ENCODE results near the gene LAP3. TPM values are rescaled to one million over a fixed set of nuclear protein-coding genes. Genes with fewer than 3 reads are reported as not detected.
"Not testable (repeated sequence)": the region's sequence is repeated elsewhere in the genome, so short reads cannot be mapped to it uniquely, and the experiment has no call there.

The LAP3 gene
- total RNA-seq, 1 donor = 53.9 TPM

DNA sequence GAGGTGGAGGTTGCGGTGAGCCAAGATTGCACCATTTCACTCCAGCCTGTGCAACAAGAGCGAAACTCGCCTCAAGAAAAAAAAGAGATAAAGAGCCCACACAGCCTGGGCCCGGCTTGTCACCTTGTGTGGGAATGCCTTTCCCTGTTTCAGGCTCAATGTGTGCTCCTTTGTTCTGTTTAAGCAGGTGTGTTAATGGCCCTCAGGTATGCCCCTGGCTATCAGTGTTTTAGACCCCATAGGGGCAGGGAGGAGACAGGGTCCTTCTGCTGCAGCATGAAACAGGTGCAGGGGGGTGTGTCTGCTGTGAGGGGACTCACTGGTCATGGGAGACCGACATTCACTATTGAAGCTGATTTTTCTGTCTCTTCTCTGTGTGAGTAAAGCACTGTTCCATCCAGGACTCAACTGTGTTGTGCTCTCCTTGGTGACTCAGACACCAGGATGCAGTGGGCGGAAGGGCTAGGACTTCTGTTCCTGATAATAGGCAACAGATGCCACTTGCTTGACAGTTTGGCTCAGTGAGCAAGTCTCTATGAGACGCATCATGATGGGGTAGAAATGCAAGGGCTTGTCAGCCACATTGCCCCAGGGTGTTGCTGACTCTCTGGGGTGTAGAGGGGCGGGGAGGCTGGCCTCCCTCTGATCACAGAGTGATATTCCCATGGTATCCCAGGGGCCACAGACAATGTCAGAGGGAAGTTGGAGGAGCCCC, 15.6 kb upstream of the LAP3 start:
- DNase-seq (ENCODE audit: low read depth in 2 of 3, low spot score in 2 of 3) = no peak

DNA sequence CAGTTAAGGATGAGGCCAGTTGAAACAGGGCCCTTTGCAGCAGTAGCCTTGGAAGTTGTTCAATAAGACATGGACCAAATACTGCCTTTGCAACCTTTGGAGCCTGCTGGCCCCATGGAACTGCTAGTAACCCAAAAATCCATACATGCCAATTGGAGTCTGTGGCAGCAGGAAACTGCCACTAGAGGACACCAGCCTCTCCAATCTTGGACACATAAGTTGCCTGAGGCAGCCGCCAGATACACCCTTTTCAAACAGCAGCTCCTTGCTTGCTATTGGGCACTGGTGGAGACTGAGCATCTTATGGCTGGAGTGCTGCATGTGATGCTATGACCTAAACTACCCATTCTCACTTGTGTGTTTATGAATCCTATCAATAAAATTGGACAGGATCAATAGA, 14.8 kb upstream of the LAP3 start:
- DNase-seq (ENCODE audit: low read depth in 2 of 3, low spot score in 2 of 3) = no peak

DNA sequence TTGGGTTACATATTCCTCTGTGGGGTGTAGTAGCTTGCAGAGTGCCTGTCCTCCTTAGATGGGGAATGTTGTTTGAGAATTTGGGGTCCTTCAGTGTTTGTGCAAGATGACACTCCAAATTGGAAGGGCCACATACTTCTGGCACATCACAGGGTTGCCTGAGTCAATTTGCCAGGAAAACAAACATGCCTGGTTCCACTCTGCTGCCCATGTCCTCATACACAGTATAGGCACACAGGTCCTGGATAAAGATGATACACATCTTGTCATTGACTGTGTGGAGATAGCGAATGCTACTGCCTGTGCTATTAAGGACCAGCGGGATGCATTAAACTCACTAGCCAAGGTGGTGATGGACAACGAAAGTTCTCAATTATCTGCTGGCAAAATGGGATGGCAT, 11.2 kb upstream of the LAP3 start:
- no peak for DNase-seq (ENCODE audit: low read depth in 2 of 3, low spot score in 2 of 3)

DNA sequence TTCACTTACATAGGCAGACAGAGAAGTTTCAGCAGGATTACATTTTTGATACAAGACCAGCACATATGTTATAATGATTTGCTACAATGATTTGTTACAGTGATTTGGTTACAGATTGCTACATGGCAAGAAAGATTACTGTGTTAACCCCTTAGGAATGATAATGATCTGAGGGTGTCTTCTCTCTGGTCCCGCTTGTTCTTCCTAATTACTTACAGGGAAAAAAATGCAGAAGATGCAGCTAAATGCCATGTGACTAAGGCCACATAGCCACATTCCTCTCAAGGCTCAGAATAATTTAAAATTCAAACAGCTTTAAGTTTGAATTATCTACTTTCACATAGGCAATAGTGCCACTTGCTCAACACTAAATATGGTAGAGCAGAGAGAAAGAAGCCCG, 9.7 kb upstream of the LAP3 start:
- no peak for DNase-seq (ENCODE audit: low read depth in 2 of 3, low spot score in 2 of 3)

DNA sequence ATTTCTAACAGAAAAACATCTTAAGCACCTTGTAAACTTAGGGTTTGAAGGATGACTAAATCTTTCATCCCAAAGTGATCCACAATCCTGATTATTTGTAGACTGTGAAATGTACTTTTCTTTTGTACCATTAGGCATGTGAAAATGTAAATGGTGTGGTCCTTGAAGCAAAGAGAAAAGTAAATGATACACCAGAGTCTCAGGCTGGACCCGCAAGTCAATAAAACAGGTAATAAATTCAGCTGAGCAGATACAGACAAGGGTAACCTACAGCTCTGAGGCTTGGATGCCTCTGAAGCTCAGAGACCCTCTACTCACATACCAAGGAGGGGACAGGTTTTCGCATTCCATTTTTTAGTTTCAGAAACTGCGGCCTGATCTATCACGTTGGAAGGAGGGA, 2.8 kb upstream of the LAP3 start:
- DNase-seq (ENCODE audit: low read depth in 2 of 3, low spot score in 2 of 3) = no peak

- not testable (repeated sequence) for DNase-seq (ENCODE audit: low read depth in 2 of 3, low spot score in 2 of 3)
Measured at GRCh38 chr4:17575177-17575576, 1.8 kb upstream of the LAP3 start.

DNA sequence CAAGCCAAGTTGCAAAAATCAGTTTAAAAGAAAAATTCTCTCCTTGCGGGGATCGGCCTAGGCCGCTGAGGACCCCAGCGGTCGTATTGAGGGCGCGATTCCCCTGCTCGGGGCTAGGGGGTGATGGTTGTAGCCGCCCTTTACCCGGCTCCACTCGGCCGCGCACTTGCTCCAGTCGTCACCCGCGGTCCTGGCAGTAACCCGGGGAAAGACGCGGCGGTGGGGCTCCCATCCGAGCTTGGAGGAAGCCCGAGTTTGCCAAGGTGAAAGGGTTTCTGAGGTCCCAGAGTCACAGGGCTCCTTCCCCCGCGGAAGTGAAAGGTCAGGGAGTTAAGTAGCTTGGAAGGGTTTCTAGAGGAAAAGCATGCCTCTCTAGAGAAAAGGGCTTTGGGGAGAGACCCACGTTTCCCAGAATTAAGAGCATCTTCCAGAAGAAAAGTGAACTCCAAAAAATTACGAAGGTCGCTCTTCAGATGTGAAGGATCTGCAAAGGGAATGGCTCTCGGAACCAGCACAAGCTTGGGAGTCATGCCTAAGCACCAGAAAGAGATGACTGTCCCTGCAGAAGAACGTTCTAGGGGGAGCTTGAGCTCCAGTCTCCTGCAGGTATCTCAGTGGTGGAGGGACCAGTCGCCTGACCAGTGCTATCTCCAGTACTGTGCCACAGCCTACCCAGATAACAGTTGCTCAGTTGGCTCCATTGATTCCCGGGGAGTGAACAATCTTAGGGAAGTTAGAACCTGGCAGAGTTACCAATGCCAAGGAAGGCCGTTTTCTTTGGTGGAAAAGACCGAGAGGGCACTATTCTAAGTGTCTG, 875 bp downstream of the LAP3 start:
- DNase-seq (ENCODE audit: low read depth in 2 of 3, low spot score in 2 of 3) = no peak

GRCh38 chr4:17578482-17578891, 1.5 kb downstream of the LAP3 start:
- peak in 1 of 3 donors; percentile 49 for DNase-seq (ENCODE audit: low read depth in 2 of 3, low spot score in 2 of 3)

DNA sequence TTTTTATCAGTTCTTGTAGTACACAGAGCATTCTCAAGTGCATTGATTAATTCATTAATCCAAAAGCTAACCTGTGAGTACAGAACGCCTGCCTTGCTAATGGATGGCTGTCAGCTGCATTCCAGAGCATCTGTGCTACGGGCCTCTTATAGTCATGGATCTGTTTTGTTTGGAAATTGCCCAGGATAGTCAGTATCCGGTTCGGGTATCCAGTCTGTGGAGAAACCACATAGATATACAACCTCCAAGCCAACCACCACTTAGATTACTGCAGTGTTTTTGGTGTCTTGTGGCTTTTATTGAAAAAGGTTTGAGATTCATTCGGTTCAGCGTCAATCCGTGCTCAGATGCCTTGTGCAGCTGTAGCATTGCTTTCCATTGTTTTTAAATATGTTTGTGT, 4.0 kb downstream of the LAP3 start:
- no peak for DNase-seq (ENCODE audit: low read depth in 2 of 3, low spot score in 2 of 3)

- DNase-seq (ENCODE audit: low read depth in 2 of 3, low spot score in 2 of 3) = no peak
Measured at GRCh38 chr4:17583276-17583675, 6.3 kb downstream of the LAP3 start.

DNA sequence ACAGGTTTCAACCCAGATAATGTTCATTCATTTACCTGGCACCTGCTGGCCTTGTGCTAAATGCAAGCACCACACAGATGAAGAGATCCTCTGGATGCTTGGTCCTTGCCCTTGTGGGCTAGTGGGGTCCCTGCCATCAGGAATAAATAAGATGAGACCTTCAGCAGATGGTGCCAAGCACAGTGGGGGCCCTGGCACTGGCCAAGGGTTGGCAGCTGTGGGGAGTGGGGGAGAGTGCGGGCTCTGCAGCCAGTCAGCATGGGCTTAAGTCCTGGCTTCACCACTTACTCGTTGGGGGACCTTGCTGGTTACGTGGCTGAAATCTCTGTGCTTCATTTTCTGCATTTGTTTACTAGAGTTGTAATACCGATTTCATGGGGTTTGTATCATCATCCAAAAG, 6.9 kb downstream of the LAP3 start:
- no peak for DNase-seq (ENCODE audit: low read depth in 2 of 3, low spot score in 2 of 3)

DNA sequence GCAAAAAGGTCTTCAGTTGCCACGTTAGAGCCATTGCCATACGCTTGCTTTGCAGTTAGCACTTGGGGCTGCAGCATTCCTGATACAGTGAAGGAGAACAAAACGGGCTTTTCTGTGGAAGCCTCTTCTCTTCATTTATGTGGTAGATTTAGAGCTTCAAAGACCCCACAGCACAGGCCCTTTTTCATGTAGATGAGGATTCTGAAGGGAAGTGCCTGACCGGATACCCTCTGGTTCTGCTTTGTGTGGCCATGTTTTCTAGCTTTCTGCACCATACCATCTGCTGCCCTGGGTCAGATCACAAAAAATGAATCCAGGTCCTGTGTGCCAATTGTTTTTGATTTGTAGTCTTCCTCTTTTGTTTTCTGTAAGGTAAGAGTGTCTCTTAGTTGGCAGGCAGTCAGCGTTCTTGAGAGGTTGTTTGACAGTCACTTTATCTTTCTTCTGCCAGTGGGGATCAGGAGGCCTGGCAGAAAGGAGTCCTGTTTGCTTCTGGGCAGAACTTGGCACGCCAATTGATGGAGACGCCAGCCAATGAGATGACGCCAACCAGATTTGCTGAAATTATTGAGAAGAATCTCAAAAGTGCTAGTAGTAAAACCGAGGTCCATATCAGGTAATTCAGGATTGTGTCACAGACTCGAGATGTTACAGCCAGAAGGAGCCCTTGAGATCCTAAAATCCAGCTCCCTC, 7.7 kb downstream of the LAP3 start:
- DNase-seq (ENCODE audit: low read depth in 2 of 3, low spot score in 2 of 3) = no peak

DNA sequence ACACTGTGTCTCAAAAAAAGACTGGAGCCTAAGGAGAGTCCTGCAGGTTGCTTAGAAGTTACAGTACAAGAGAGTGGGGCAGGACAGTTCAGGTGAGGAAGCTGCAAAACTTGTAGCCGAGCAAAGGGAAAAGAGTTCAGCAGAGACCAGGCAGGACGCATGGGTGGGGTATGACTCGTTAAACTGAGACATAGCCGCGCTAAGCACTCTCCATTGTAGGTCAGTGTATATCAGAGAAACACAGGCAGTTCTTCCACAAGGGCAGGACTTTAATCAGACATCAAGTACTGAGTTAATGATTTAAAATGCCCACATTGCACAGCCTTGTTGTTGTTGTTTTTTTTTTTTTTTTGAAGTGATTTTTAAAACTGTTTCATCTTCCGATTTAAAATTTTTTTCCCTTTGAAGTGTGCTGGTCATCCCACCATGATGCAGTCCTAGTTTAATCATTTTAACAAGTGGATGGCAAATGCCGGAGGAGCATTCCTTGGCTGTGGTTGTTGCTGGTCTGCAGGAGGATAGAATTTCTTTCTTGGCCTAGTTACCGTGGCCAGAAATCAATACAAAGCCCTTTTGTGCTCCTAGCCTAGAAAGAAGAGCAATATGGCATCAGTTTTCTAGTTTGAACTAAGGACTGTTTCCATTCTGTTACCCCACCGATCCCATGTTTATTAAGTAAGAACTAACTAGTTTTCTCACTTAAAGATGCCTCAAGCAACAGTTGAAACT, 10.3 kb downstream of the LAP3 start:
- no peak for DNase-seq (ENCODE audit: low read depth in 2 of 3, low spot score in 2 of 3)

DNA sequence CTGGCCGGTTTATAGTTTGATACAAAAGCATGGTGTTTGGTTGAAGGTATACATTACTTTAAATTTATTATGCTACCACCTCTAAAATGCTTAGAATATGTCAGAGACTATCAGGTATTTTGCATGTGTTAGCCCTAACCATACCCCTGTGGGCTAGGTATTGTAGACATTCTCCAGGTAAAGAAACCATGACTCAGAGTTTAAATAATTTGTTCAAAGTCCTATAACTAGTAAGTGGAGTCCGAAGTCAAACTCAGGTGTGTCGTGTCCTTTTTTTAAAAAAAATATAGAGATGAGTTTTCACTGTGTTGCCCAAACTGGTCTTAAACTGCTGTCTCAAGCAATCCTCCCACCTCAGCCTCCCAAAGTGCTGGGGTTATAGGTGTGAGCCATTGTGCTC, 12.4 kb downstream of the LAP3 start:
- DNase-seq (ENCODE audit: low read depth in 2 of 3, low spot score in 2 of 3) = no peak

- no peak for DNase-seq (ENCODE audit: low read depth in 2 of 3, low spot score in 2 of 3)
Measured at GRCh38 chr4:17595471-17596005, 18.5 kb downstream of the LAP3 start.

GRCh38 chr4:17597517-17597916, 20.5 kb downstream of the LAP3 start:
- DNase-seq (ENCODE audit: low read depth in 2 of 3, low spot score in 2 of 3) = no peak

DNA sequence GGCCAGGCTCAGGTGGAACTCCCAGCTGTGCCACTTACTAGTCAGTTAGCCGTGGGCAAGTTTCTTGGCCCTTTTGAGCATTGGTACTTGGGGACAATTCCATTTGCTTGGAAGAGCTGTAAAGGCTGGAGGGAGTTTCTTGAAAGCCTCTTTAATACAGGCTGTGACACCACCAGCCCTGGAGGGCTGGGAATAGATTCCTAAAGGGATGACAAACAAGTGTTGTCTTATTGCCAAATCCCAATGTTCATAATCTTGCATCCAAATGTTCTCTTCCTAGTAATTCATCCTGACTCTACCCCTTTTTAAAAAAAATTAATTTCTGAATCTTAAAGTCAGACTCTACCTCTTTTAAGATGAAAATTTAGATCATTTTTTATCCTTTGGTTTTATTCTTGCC, 22.8 kb downstream of the LAP3 start:
- DNase-seq (ENCODE audit: low read depth in 2 of 3, low spot score in 2 of 3) = no peak

- DNase-seq (ENCODE audit: low read depth in 2 of 3, low spot score in 2 of 3) = no peak
Measured at GRCh38 chr4:17605236-17605635, 28.2 kb downstream of the LAP3 start.

GRCh38 chr4:17613761-17614415, 36.9 kb downstream of the LAP3 start:
- no peak for DNase-seq (ENCODE audit: low read depth in 2 of 3, low spot score in 2 of 3)

All from hematopoietic multipotent progenitor cell (in vitro differentiated cells).